ENCODE results near the gene TCAIM. TPM values are rescaled to one million over a fixed set of nuclear protein-coding genes. Genes with fewer than 3 reads are reported as not detected.

TCAIM gene
- polyA plus RNA-seq, 1 experiment, result 10.1 TPM

DNA sequence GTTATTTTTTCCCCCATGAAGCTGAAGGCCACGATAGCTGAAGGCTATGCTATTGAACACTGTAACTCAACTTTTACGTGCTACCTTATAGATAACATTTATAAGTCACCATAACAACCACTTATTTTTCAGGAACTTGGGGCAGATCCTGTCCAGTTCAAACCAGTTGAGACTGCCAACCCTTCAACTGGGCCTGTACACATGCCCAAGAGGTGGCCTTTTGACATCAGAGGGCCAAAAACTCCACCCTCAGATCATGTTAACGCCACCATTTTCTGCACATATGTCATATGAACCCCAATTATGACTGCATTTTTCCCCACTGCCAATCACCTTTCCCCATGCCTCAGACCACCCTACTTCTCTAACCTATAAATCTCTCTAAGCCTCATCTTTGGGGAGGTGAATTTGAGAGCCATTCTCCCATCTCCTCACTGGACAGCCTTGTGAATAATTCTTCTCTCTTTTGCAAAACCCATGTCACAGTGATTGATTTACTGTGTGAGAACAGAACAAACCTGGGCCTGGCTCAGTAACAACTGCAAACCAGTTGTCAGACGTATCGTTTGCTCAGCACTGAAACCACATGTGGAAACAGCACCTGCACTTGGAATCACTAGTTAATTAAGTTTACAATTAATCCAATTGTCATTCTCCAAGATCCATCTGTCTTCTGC is 96.4 kb downstream of the TCAIM start:
- TF ChIP-seq, protein P1, sequence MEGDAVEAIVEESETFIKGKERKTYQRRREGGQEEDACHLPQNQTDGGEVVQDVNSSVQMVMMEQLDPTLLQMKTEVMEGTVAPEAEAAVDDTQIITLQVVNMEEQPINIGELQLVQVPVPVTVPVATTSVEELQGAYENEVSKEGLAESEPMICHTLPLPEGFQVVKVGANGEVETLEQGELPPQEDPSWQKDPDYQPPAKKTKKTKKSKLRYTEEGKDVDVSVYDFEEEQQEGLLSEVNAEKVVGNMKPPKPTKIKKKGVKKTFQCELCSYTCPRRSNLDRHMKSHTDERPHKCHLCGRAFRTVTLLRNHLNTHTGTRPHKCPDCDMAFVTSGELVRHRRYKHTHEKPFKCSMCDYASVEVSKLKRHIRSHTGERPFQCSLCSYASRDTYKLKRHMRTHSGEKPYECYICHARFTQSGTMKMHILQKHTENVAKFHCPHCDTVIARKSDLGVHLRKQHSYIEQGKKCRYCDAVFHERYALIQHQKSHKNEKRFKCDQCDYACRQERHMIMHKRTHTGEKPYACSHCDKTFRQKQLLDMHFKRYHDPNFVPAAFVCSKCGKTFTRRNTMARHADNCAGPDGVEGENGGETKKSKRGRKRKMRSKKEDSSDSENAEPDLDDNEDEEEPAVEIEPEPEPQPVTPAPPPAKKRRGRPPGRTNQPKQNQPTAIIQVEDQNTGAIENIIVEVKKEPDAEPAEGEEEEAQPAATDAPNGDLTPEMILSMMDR (IDR thresholded peaks at IDR 0.05; ENCODE audit: insufficient read depth, low read depth, low read length), result no peak
- no peak for DNase-seq (ENCODE audit: low read depth)
- no peaks in the 10 kb centered on the region for H3K27me3 ChIP-seq (ENCODE audit: control insufficient read depth, insufficient read depth, low read length)
- ChIA-PET CTCF (no interaction called here), POLR2A (no interaction called here)
- no peak overlapping the region for H3K4me3 ChIP-seq (ENCODE audit: low read depth, low read length)
- H3K36me3 ChIP-seq (ENCODE audit: control insufficient read depth, insufficient read depth, low read length), result peaks cover 2% of the 10 kb centered on the region; the same call in 1 of the 2 replicates

DNA sequence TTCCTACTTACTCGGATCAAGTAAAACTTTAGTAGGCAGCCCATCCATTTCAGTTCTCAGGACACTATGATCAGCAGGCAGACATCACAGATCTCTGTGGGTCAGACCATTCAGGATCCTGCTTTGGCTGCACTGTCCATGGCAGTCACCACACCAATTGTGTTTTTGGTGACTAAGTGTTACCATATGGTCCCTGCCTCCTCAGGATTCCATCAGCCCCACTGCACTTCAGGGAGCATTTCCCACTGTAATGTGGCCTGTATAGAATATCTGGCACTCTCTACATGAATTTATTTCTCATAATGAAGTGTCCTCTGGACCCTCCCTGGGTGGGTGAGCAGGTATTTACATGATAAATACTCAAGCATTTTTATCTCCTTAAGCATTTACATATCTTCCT is 97.6 kb downstream of the TCAIM start:
- ChIA-PET POLR2A (no interaction called here), CTCF (no interaction called here)
- no peaks in the 10 kb centered on the region for H3K27me3 ChIP-seq (ENCODE audit: control insufficient read depth, insufficient read depth, low read length)
- H3K36me3 ChIP-seq (ENCODE audit: control insufficient read depth, insufficient read depth, low read length), result peaks cover 2% of the 10 kb centered on the region; the same call in 1 of the 2 replicates
- TF ChIP-seq, protein P1 (IDR thresholded peaks at IDR 0.05; ENCODE audit: insufficient read depth, low read depth, low read length), result no peak
- no peak for DNase-seq (ENCODE audit: low read depth)
- H3K4me3 ChIP-seq (ENCODE audit: low read depth, low read length), result no peak overlapping the region

GRCh38 chr3:44437800-44438199 is 99.2 kb downstream of the TCAIM start:
- Histone ChIP-seq H3K27me3 (ENCODE audit: control insufficient read depth, insufficient read depth, low read length) (no peaks in the 10 kb centered on the region), H3K36me3 (ENCODE audit: control insufficient read depth, insufficient read depth, low read length) (peaks cover 2% of the 10 kb centered on the region; the same call in 1 of the 2 replicates), H3K4me3 (ENCODE audit: low read depth, low read length) (no peak overlapping the region)
- CTCF ChIA-PET, result no interaction called here
- TF ChIP-seq, protein P1 (IDR thresholded peaks at IDR 0.05; ENCODE audit: insufficient read depth, low read depth, low read length), result no peak
- no peak for DNase-seq (ENCODE audit: low read depth)
- POLR2A ChIA-PET, result no interaction called here

DNA sequence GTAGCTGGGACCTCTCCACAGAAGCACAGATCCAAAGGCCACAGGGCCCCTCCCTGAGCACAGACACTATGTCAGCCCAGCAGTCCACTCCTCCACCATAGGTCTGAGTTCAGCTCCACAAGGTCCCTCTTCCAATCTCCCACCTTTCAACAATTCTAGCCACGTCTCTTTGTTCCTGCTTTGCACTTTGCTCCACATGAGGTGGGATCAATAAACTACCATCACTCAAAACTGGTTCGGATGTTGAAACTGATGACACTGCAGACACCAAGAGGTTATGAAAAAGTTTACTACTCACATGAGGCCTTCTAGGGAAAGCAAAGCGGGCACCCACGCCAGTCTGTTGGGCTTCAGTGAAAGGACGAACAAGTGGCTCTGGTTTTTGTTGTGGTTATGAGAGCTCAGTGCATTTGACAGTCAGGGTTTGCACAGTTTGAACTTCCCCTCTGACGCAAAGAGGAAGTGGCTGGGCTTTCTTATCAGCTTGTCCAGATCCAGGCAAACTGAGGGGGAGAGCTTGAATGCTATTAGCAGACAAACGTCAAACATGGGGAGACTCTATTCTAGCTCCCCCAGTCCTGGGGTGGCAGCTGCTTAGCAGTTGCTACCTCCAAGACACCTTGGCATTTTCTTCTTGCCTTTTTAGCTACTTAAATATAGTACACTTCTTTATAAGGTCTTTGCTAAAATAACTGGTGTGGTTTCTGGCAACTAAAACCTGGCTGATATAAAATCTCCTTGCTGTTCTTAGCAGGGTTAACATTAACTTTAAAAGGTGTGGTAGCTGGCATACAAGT is 101.1 kb downstream of the TCAIM start:
- DNase-seq (ENCODE audit: low read depth), result no peak
- Histone ChIP-seq H3K36me3 (ENCODE audit: control insufficient read depth, insufficient read depth, low read length) (peaks cover 4% of the 10 kb centered on the region), H3K27me3 (ENCODE audit: control insufficient read depth, insufficient read depth, low read length) (no peaks in the 10 kb centered on the region), H3K4me3 (ENCODE audit: low read depth, low read length) (no peak overlapping the region)
- ChIA-PET CTCF (no interaction called here), POLR2A (interaction anchor here (0.7 kb wide), 1 partner anchor 37 kb away, joined by 5 read pairs; no protein-coding TSS in a partner anchor)
- TF ChIP-seq, protein P1 (IDR thresholded peaks at IDR 0.05; ENCODE audit: insufficient read depth, low read depth, low read length), result no peak

GRCh38 chr3:44442596-44443309 is 104.2 kb downstream of the TCAIM start:
- DNase-seq (ENCODE audit: low read depth), result no peak
- CTCF ChIA-PET, result interaction anchor here (0.5 to 1.4 kb wide), 3 partner anchors 9 to 56 kb away, joined by 3 read pairs; no protein-coding TSS in a partner anchor
- POLR2A ChIA-PET, result no interaction called here
- TF ChIP-seq, protein P1 (IDR thresholded peaks at IDR 0.05; ENCODE audit: insufficient read depth, low read depth, low read length), result no peak
- peaks cover 9% of the 10 kb centered on the region for H3K36me3 ChIP-seq (ENCODE audit: control insufficient read depth, insufficient read depth, low read length)
- no peaks in the 10 kb centered on the region for H3K27me3 ChIP-seq (ENCODE audit: control insufficient read depth, insufficient read depth, low read length)
- no peak overlapping the region for H3K4me3 ChIP-seq (ENCODE audit: low read depth, low read length)
